GM23338 (cell line): ENCODE results near the gene BRINP2. TPM values are rescaled to one million over a fixed set of nuclear protein-coding genes. Genes with fewer than 3 reads are reported as not detected.

Source experiments
- ATAC-seq: fragments of 200-7000 bp; cut with Tn5 transposase; 3 replicates; pipeline ENCODE4 v1.9.1; 2020
- DNase-seq: peaks from one replicate; pipeline ENCODE4 v3.0.0-alpha.2; 2015; ENCODE audit warnings: low spot score
- H2AFZ ChIP-seq: fragments of 200-600 bp; sonication (generic); 2 replicates; pipeline ENCODE4 v1.8.0; 2016; ENCODE audit warnings: antibody characterized with exemption, mild to moderate bottlenecking, moderate library complexity
- H3F3A ChIP-seq: fragments of 200-600 bp; sonication (generic); replicated peaks from 2 replicates; pipeline ENCODE4 v1.8.0; 2017; ENCODE audit warnings: antibody characterized with exemption, mixed run types, low read depth
- H3K27ac ChIP-seq: fragments of 200-600 bp; sonication (generic); 2 replicates; pipeline ENCODE4 v1.6.1; 2016; ENCODE audit warnings: low read depth
- H3K27me3 ChIP-seq: fragments of 200-600 bp; sonication (generic); 2 replicates; pipeline ENCODE4 v1.8.0; 2016; ENCODE audit warnings: mild to moderate bottlenecking, mixed run types, moderate library complexity; ENCODE audit not compliant: insufficient read depth
- H3K36me3 ChIP-seq: fragments of 200-600 bp; sonication (generic); 2 replicates; pipeline ENCODE4 v1.8.0; 2016; ENCODE audit warnings: mild to moderate bottlenecking; ENCODE audit not compliant: insufficient read depth
- H3K4me1 ChIP-seq: fragments of 200-600 bp; sonication (generic); 2 replicates; pipeline ENCODE4 v1.8.0; 2016; ENCODE audit warnings: mild to moderate bottlenecking, moderate library complexity; ENCODE audit not compliant: insufficient read depth
- H3K4me2 ChIP-seq: fragments of 200-600 bp; sonication (generic); 2 replicates; pipeline ENCODE4 v1.7.1; 2017; ENCODE audit warnings: mixed run types
- H3K4me3 ChIP-seq: fragments of 200-600 bp; sonication (generic); 2 replicates; pipeline ENCODE4 v1.6.1; 2016; ENCODE audit warnings: mixed run types
- H3K79me2 ChIP-seq: fragments of 200-600 bp; sonication (generic); replicated peaks from 2 replicates; pipeline ENCODE4 v1.8.0; 2017; ENCODE audit warnings: mild to moderate bottlenecking; ENCODE audit not compliant: insufficient read depth
- H3K9me2 ChIP-seq: fragments of 200-600 bp; sonication (generic); 2 replicates; pipeline ENCODE4 v1.8.0; 2017; ENCODE audit not compliant: insufficient read depth
- H4K20me1 ChIP-seq: fragments of 200-600 bp; sonication (generic); replicated peaks from 2 replicates; pipeline ENCODE4 v1.8.0; 2017; ENCODE audit warnings: mild to moderate bottlenecking; ENCODE audit not compliant: insufficient read depth
- H3K27ac Mint-ChIP-seq: 2 replicates; pipeline ENCODE4 v1.8.0; 2020; ENCODE audit warnings: inconsistent platforms, mild to moderate bottlenecking, moderate library complexity, mixed read lengths
- H3K27me3 Mint-ChIP-seq: 3 replicates; pipeline ENCODE4 v1.8.0; 2022; ENCODE audit warnings: low read depth, mild to moderate bottlenecking, moderate library complexity, mixed read lengths, inconsistent platforms; ENCODE audit not compliant: insufficient read depth, poor library complexity
- H3K36me3 Mint-ChIP-seq: 3 replicates; pipeline ENCODE4 v1.8.0; 2021; ENCODE audit warnings: low read depth, mild to moderate bottlenecking, inconsistent platforms, moderate library complexity, mixed read lengths
- H3K4me1 Mint-ChIP-seq: 3 replicates; pipeline ENCODE4 v1.8.0; 2020; ENCODE audit warnings: mild to moderate bottlenecking, inconsistent platforms, mixed read lengths
- H3K4me3 Mint-ChIP-seq: 3 replicates; pipeline ENCODE4 v1.8.0; 2021; ENCODE audit warnings: moderate library complexity, mild to moderate bottlenecking, inconsistent platforms, mixed read lengths
- H3K9me3 Mint-ChIP-seq: 3 replicates; pipeline ENCODE4 v1.8.0; 2020; ENCODE audit warnings: moderate library complexity, mild to moderate bottlenecking, inconsistent platforms, mixed read lengths
- EZH2 ChIP-seq: fragments of 200-600 bp; sonication (generic); IDR thresholded peaks from one replicate; pipeline ENCODE4 v1.8.0; 2017; ENCODE audit warnings: antibody characterized with exemption, mild to moderate bottlenecking, low read depth; ENCODE audit not compliant: unreplicated experiment
- EZH2phosphoT487 ChIP-seq: fragments of 200-600 bp; sonication (generic); IDR thresholded peaks from one replicate; pipeline ENCODE4 v1.8.1; 2018; ENCODE audit warnings: antibody characterized with exemption; ENCODE audit not compliant: unreplicated experiment
- NANOG ChIP-seq: IDR thresholded peaks from 2 replicates; pipeline ENCODE4 v1.6.1; 2016; ENCODE audit warnings: antibody characterized with exemption, borderline replicate concordance
- STAT1 ChIP-seq: IDR thresholded peaks from one replicate; pipeline ENCODE4 v1.6.1; 2016; ENCODE audit warnings: antibody characterized with exemption; ENCODE audit not compliant: unreplicated experiment
- polyA plus RNA-seq: library from polyadenylated mRNA; unstranded; fragments of >200 nt; fragmentation: Nextera tagmentation; extraction: Ambion mirVana; gene quantifications from 2 replicates; pipeline ENCODE4 v1.2.1, GENCODE V29; 2016
- total RNA-seq: library from RNA; depleted of rRNA; stranded (reverse); fragments of >200 nt; shearing (Covaris generic); gene quantifications from 2 replicates; pipeline ENCODE4 v1.2.3, GENCODE V29; 2014
- TF ChIP-seq, protein P1 (sequence below): IDR thresholded peaks from one replicate; pipeline ENCODE4 v1.6.1; 2018; ENCODE audit warnings: antibody characterized with exemption; ENCODE audit not compliant: unreplicated experiment
- TF ChIP-seq, protein P2 (sequence below), 2 experiments: fragments of 200-600 bp in 1 of 2; sonication (generic) in 1 of 2; conservative IDR thresholded peaks; 2 replicates each; pipeline versions ENCODE4 v1.5.1 to v1.6.1; 2016 to 2017; ENCODE audit warnings: antibody characterized with exemption in 2 of 2, low read depth in 2 of 2, mild to moderate bottlenecking in 2 of 2, moderate library complexity in 1 of 2
- TF ChIP-seq, protein P3 (sequence below): IDR thresholded peaks from 2 replicates; pipeline ENCODE4 v1.6.1; 2016; ENCODE audit warnings: antibody characterized with exemption

BRINP2 gene
- total and polyA plus RNA-seq, 2 experiments from 2014 or later = 0.10 to 0.52 TPM

DNA sequence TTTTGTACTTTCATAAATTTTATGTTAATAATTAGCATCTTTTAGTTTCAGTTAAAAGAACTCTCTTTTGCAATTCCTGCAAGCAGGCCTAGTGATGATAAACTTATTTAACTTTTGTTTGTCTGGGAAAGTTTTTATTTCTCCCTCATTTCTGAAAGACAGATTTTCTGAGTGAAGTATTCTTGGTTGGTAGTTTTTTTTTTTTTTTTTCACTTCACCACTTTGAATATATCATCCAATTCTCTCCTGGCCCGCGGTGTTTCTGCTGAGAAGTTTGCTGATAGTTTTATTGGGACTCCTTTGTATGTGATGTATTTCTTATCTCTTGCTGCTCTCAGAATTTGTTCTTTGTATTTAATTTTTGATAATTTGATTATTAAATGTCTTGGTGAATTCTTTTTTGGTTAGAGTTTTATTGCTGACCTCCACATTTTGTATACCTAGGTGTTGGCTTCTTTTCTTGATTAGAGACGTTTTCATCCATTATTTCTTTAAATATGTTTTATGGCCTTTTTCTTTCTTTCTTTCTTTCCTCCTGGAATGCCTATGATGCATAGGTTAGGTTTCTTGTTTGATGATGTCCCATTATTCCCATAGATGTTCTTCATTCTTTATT, 45.9 kb downstream of the BRINP2 start (continued):
- TF ChIP-seq, protein P1, sequence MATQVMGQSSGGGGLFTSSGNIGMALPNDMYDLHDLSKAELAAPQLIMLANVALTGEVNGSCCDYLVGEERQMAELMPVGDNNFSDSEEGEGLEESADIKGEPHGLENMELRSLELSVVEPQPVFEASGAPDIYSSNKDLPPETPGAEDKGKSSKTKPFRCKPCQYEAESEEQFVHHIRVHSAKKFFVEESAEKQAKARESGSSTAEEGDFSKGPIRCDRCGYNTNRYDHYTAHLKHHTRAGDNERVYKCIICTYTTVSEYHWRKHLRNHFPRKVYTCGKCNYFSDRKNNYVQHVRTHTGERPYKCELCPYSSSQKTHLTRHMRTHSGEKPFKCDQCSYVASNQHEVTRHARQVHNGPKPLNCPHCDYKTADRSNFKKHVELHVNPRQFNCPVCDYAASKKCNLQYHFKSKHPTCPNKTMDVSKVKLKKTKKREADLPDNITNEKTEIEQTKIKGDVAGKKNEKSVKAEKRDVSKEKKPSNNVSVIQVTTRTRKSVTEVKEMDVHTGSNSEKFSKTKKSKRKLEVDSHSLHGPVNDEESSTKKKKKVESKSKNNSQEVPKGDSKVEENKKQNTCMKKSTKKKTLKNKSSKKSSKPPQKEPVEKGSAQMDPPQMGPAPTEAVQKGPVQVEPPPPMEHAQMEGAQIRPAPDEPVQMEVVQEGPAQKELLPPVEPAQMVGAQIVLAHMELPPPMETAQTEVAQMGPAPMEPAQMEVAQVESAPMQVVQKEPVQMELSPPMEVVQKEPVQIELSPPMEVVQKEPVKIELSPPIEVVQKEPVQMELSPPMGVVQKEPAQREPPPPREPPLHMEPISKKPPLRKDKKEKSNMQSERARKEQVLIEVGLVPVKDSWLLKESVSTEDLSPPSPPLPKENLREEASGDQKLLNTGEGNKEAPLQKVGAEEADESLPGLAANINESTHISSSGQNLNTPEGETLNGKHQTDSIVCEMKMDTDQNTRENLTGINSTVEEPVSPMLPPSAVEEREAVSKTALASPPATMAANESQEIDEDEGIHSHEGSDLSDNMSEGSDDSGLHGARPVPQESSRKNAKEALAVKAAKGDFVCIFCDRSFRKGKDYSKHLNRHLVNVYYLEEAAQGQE = no peak
- TF ChIP-seq, protein P2, sequence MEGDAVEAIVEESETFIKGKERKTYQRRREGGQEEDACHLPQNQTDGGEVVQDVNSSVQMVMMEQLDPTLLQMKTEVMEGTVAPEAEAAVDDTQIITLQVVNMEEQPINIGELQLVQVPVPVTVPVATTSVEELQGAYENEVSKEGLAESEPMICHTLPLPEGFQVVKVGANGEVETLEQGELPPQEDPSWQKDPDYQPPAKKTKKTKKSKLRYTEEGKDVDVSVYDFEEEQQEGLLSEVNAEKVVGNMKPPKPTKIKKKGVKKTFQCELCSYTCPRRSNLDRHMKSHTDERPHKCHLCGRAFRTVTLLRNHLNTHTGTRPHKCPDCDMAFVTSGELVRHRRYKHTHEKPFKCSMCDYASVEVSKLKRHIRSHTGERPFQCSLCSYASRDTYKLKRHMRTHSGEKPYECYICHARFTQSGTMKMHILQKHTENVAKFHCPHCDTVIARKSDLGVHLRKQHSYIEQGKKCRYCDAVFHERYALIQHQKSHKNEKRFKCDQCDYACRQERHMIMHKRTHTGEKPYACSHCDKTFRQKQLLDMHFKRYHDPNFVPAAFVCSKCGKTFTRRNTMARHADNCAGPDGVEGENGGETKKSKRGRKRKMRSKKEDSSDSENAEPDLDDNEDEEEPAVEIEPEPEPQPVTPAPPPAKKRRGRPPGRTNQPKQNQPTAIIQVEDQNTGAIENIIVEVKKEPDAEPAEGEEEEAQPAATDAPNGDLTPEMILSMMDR (conservative IDR thresholded peaks at IDR 0.05; ENCODE audit: low read depth in 2 of 2) = no peak
- TF ChIP-seq EZH2 (no peak), NANOG (no peak), STAT1 (no peak), EZH2phosphoT487 (no peak)
- TF ChIP-seq, protein P3, sequence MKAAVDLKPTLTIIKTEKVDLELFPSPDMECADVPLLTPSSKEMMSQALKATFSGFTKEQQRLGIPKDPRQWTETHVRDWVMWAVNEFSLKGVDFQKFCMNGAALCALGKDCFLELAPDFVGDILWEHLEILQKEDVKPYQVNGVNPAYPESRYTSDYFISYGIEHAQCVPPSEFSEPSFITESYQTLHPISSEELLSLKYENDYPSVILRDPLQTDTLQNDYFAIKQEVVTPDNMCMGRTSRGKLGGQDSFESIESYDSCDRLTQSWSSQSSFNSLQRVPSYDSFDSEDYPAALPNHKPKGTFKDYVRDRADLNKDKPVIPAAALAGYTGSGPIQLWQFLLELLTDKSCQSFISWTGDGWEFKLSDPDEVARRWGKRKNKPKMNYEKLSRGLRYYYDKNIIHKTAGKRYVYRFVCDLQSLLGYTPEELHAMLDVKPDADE = no peak

DNA sequence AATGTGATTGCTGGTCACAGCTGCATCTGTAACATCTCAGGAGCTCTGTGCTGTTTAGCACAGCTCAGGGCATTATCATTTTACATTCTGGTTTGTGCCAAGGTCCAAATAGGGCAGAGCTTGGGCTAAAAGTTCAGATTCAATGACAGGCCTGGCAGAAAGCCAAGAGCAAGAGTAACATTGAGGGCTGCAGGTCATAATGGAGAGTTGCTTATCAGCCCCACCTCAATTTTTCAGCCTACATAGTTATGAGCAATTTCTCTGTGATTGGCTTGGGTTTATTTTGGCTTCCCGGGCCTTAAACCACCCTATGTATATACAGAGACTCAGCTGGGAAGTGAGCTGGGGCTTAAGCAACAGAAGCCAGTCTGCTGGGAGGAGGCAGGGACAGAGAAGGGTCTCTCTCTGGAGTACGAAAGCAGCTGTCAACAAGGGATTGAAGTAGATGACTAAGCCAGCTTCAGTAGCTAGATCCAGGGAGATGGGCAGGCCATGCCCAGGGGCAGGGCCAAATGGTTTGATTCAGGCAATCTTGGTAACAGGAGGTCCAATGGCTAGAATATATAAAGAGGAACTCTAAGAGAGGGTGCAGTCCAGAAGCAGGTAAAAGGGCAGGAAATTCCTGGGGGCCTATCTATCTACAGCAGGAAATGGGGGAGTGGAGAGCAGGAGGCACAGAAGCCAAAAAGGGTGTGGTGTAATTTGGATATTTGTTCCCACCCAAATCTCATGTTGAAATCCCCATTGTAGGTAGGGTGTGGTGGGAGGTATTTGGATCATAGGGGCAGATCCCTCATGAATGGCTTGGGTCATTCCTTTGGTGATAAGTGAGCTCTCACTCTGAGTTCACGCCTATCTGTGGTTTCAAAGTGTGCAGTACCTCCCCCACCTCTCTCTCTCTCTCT, 49.0 kb downstream of the BRINP2 start:
- no peak for DNase-seq
- H3K4me1 Mint-ChIP-seq = no peaks in the 10 kb centered on the region; the same call in 2 of the 3 replicates
- Histone ChIP-seq H3K9me2 (no peaks in the 10 kb centered on the region), H3K79me2 (no peaks in the 10 kb centered on the region), H3K27me3 (no peaks in the 10 kb centered on the region), H2AFZ (no peak overlapping the region), H3K4me1 (no peaks in the 10 kb centered on the region), H3K36me3 (no peaks in the 10 kb centered on the region), H3K4me2 (no peak overlapping the region), H3K4me3 (no peak overlapping the region), H4K20me1 (no peaks in the 10 kb centered on the region), H3F3A (no peaks in the 10 kb centered on the region), H3K27ac (no peak overlapping the region)
- peaks cover 3% of the 10 kb centered on the region; the same call in 1 of the 3 replicates for H3K9me3 Mint-ChIP-seq
- no peak for ATAC-seq
- H3K36me3 Mint-ChIP-seq = 0 out of 3 replicates have a peak, but pooled peaks cover 5% of the 10 kb centered on the region
- no peak overlapping the region for H3K27ac Mint-ChIP-seq
- TF ChIP-seq, protein P3 = no peak
- peaks cover 3% of the 10 kb centered on the region for H3K27me3 Mint-ChIP-seq
- no peak overlapping the region for H3K4me3 Mint-ChIP-seq
